ENCODE results near the gene SPATA2.
"Not testable (repeated sequence)": the region's sequence is repeated elsewhere in the genome, so short reads cannot be mapped to it uniquely, and the experiment has no call there.

The SPATA2 gene

DNA sequence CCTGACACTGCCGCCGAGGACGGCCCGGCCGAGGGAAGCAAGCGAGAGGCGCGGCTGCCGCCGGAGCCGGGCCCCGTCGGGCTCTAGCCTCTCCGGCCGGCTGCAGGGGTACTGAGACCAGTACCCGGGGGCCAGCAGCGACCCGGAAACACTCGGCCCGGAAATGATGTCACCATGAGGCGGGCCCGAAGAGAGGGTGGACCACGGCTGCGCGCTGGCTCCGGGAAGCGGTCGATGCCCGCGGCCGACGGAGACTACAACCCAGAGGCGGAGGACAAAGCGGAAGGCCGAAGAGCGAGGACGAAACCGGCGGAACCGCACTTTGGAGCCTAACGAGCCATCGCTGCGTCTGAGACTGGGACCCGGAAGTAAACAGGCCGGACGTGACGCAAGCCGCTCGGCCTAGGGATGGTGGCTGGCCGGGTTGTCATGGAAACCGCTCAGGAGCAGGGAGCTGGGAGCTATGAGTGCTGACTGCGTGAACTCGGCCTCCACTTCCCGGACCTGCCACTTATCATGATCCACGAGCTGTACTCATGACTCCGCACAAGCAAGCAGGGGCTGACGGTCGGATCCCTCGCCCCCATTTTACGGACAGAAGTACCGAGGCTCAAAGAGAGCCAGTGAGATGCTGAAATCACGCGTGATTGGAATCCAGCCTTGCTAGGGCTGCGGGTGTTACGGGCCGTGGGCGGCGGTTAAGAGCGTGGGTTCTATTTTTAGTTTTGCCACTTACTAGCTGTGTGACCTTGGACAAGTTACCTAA, at the start of gene SPATA2:
TSS of gene SPATA2 (minus strand) at position 150 of the 766 bp plus-strand sequence. CDS start 7,039 bp downstream, outside the sequence.
- peak within 1 kb of the TSS; percentile 95 for H3K4me3 ChIP-seq (ENCODE audit: low read depth, low read length)
- TF ChIP-seq, protein P1, sequence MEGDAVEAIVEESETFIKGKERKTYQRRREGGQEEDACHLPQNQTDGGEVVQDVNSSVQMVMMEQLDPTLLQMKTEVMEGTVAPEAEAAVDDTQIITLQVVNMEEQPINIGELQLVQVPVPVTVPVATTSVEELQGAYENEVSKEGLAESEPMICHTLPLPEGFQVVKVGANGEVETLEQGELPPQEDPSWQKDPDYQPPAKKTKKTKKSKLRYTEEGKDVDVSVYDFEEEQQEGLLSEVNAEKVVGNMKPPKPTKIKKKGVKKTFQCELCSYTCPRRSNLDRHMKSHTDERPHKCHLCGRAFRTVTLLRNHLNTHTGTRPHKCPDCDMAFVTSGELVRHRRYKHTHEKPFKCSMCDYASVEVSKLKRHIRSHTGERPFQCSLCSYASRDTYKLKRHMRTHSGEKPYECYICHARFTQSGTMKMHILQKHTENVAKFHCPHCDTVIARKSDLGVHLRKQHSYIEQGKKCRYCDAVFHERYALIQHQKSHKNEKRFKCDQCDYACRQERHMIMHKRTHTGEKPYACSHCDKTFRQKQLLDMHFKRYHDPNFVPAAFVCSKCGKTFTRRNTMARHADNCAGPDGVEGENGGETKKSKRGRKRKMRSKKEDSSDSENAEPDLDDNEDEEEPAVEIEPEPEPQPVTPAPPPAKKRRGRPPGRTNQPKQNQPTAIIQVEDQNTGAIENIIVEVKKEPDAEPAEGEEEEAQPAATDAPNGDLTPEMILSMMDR (IDR thresholded peaks at IDR 0.05; ENCODE audit: low read depth, low read length, missing control alignments): no peak
- peak; percentile 89 for DNase-seq (ENCODE audit: low read depth)
- in situ Hi-C loops (cut with HindIII; ENCODE audit: low sequenced_read_pairs): no loop called here

DNA sequence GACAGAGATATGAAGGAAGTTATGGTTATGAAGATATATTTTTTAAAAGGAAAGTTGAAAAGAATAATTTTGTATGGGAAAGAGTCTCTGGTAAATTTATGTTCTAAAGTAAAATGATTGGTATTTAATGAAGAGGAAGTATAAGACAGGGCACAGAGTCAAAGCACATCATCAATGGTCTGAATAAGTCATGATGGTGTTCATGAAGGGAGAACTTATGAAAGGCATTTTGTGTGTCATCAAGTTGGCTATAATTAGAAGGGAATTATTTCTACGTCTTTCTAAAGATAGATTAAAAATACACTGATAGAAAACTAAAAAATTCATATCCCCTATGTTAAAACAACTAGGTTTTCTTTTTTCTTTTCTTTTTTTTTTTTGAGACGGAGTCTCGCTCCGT, 46.1 kb upstream of the SPATA2 start:
- in situ Hi-C loops (cut with HindIII; ENCODE audit: low sequenced_read_pairs): no loop called here
- H3K4me3 ChIP-seq (ENCODE audit: low read depth, low read length): no peak overlapping the region
- TF ChIP-seq, protein P1 (IDR thresholded peaks at IDR 0.05; ENCODE audit: low read depth, low read length, missing control alignments): no peak
- no peak for DNase-seq (ENCODE audit: low read depth)

GRCh38 chr20:49957089-49957938, 42.0 kb upstream of the SPATA2 start:
- H3K4me3 ChIP-seq (ENCODE audit: low read depth, low read length); DNase-seq (ENCODE audit: low read depth); in situ Hi-C loops (cut with HindIII; ENCODE audit: low sequenced_read_pairs): not testable (repeated sequence)

GRCh38 chr20:49956689-49957088, 41.4 kb upstream of the SPATA2 start:
- TF ChIP-seq, protein P1 (IDR thresholded peaks at IDR 0.05; ENCODE audit: low read depth, low read length, missing control alignments): no peak
- DNase-seq (ENCODE audit: low read depth): no peak
- no peak overlapping the region for H3K4me3 ChIP-seq (ENCODE audit: low read depth, low read length)
- in situ Hi-C loops (cut with HindIII; ENCODE audit: low sequenced_read_pairs): no loop called here

GRCh38 chr20:49955830-49956396, 40.6 kb upstream of the SPATA2 start:
- in situ Hi-C loops (cut with HindIII; ENCODE audit: low sequenced_read_pairs); DNase-seq (ENCODE audit: low read depth); H3K4me3 ChIP-seq (ENCODE audit: low read depth, low read length): not testable (repeated sequence)

DNA sequence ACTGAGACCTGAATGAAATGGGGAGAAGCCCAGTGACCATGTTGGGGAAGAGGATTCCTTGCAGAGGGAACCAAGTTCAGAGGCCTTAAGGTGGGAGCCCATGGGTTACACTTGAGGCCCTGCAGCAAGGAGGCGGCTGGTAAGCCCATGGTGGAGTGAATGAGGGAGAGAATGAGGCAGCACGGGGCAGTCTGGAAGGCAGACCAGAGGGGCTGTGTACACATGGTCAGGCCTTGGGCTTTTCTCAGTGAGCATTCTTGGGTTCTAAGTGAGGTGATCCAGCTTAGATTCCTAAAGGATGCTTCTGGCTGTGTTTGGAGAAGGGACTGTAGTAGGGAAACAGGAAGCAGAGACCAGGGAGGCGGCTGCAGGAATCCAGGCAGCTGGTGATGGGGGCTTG, 39.8 kb upstream of the SPATA2 start:
- H3K4me3 ChIP-seq (ENCODE audit: low read depth, low read length): no peak overlapping the region
- in situ Hi-C loops (cut with HindIII; ENCODE audit: low sequenced_read_pairs): no loop called here
- no peak for DNase-seq (ENCODE audit: low read depth)
- TF ChIP-seq, protein P1 (IDR thresholded peaks at IDR 0.05; ENCODE audit: low read depth, low read length, missing control alignments): no peak

DNA sequence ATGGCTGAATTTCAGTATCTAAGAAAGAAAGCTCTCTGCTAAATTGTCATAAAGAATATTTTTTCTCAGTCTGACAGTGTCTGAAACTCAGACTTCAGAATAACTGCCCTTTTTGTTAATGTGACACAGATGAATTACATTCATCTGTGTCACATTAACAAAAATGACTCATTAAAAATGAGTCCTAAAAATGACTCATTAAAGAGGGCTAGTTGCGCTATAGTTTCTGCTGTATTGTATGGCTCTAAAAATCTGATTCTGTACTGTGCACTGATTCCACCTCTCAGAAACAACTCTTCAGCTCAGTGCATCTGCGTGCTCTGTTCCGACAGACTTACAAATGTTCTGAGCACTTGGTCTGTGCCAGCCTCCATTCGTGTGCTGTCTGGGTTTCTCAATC, 35.8 kb upstream of the SPATA2 start:
- DNase-seq (ENCODE audit: low read depth): peak; percentile 19
- H3K4me3 ChIP-seq (ENCODE audit: low read depth, low read length): no peak overlapping the region
- TF ChIP-seq, protein P1 (IDR thresholded peaks at IDR 0.05; ENCODE audit: low read depth, low read length, missing control alignments): no peak
- in situ Hi-C loops (cut with HindIII; ENCODE audit: low sequenced_read_pairs): no loop called here
